ENCODE measurements around the gene ST7.
A peak's percentile ranks its signal among the peaks of the same experiment; 100 is the strongest.

ST7 gene

GRCh38 chr7:116988363-116988989 lies 35.2 kb downstream of the ST7 start:
- TF ChIP-seq POLR2AphosphoS5 (IDR thresholded peaks at IDR 0.05; ENCODE audit: borderline replicate concordance, low read depth, low read length) (no peak), EZH2 (IDR thresholded peaks at IDR 0.05) (no peak), FOXP2 (optimal IDR thresholded peaks at IDR 0.05; ENCODE audit: control extremely low read depth, extremely low read length, insufficient read depth) (no peak)
- no peak overlapping the region for H3K9ac ChIP-seq (ENCODE audit: insufficient read length)
- H3K27ac ChIP-seq = no peak overlapping the region
- H3K36me3 ChIP-seq (ENCODE audit: insufficient read depth, low read length) = 0 out of 2 replicates have a peak, but pooled peaks cover 5% of the 10 kb centered on the region
- no peaks in the 10 kb centered on the region for H3K9me3 ChIP-seq (ENCODE audit: low read depth, low read length)
- DNase-seq (ENCODE audit: low read depth, low spot score) = no peak
- no peak overlapping the region for H3K4me3 ChIP-seq

GRCh38 chr7:116990056-116990455 lies 36.8 kb downstream of the ST7 start:
- Histone ChIP-seq H3K9ac (ENCODE audit: insufficient read length) (no peak overlapping the region), H3K9me3 (ENCODE audit: low read depth, low read length) (no peaks in the 10 kb centered on the region)
- TF ChIP-seq EZH2 (IDR thresholded peaks at IDR 0.05) (no peak), POLR2AphosphoS5 (IDR thresholded peaks at IDR 0.05; ENCODE audit: borderline replicate concordance, low read depth, low read length) (no peak), FOXP2 (optimal IDR thresholded peaks at IDR 0.05; ENCODE audit: control extremely low read depth, extremely low read length, insufficient read depth) (no peak)

GRCh38 chr7:116991233-116991632 lies 37.9 kb downstream of the ST7 start:
- no peak for DNase-seq (ENCODE audit: low read depth, low spot score)
- Histone ChIP-seq H3K9ac (ENCODE audit: insufficient read length) (no peak overlapping the region), H3K27ac (no peak overlapping the region), H3K9me3 (ENCODE audit: low read depth, low read length) (no peaks in the 10 kb centered on the region), H3K36me3 (ENCODE audit: insufficient read depth, low read length) (0 out of 2 replicates have a peak, but pooled peaks cover 5% of the 10 kb centered on the region), H3K4me3 (no peak overlapping the region)
- no peak for TF ChIP-seq FOXP2 (optimal IDR thresholded peaks at IDR 0.05; ENCODE audit: control extremely low read depth, extremely low read length, insufficient read depth)
- TF ChIP-seq EZH2 (IDR thresholded peaks at IDR 0.05) = no peak
- no peak for TF ChIP-seq POLR2AphosphoS5 (IDR thresholded peaks at IDR 0.05; ENCODE audit: borderline replicate concordance, low read depth, low read length)

More at GRCh38 chr7:116990056-116990455, 36.8 kb downstream of the ST7 start:
- Histone ChIP-seq H3K36me3 (ENCODE audit: insufficient read depth, low read length) (0 out of 2 replicates have a peak, but pooled peaks cover 5% of the 10 kb centered on the region), H3K27ac (no peak overlapping the region), H3K4me3 (no peak overlapping the region)
- DNase-seq (ENCODE audit: low read depth, low spot score) = no peak

GRCh38 chr7:116994611-116995010 lies 41.3 kb downstream of the ST7 start:
- H3K4me3 ChIP-seq = no peak overlapping the region
- 0 out of 2 replicates have a peak, but pooled peaks cover 5% of the 10 kb centered on the region for H3K36me3 ChIP-seq (ENCODE audit: insufficient read depth, low read length)
- H3K27ac ChIP-seq = no peak overlapping the region
- no peak overlapping the region for H3K9ac ChIP-seq (ENCODE audit: insufficient read length)
- H3K9me3 ChIP-seq (ENCODE audit: low read depth, low read length) = no peaks in the 10 kb centered on the region
- DNase-seq (ENCODE audit: low read depth, low spot score) = no peak
- TF ChIP-seq POLR2AphosphoS5 (IDR thresholded peaks at IDR 0.05; ENCODE audit: borderline replicate concordance, low read depth, low read length) = no peak
- TF ChIP-seq EZH2 (IDR thresholded peaks at IDR 0.05) = no peak
- TF ChIP-seq FOXP2 (optimal IDR thresholded peaks at IDR 0.05; ENCODE audit: control extremely low read depth, extremely low read length, insufficient read depth) = no peak

- no peak overlapping the region for H3K27ac ChIP-seq
- H3K9me3 ChIP-seq (ENCODE audit: low read depth, low read length) = no peaks in the 10 kb centered on the region
- no peak overlapping the region for H3K9ac ChIP-seq (ENCODE audit: insufficient read length)
- no peak for TF ChIP-seq EZH2 (IDR thresholded peaks at IDR 0.05)
- no peak for TF ChIP-seq FOXP2 (optimal IDR thresholded peaks at IDR 0.05; ENCODE audit: control extremely low read depth, extremely low read length, insufficient read depth)
- no peak for TF ChIP-seq POLR2AphosphoS5 (IDR thresholded peaks at IDR 0.05; ENCODE audit: borderline replicate concordance, low read depth, low read length)
- 0 out of 2 replicates have a peak, but pooled peaks cover 5% of the 10 kb centered on the region for H3K36me3 ChIP-seq (ENCODE audit: insufficient read depth, low read length)
- H3K4me3 ChIP-seq = no peak overlapping the region
- no peak for DNase-seq (ENCODE audit: low read depth, low spot score)
These were observed 44.7 kb downstream of the ST7 start for GRCh38 chr7:116997972-116998371.

- Histone ChIP-seq H3K4me3 (no peak overlapping the region), H3K9ac (ENCODE audit: insufficient read length) (no peak overlapping the region), H3K27ac (peak overlapping the region; percentile 58; the same call in 1 of the 2 replicates), H3K36me3 (ENCODE audit: insufficient read depth, low read length) (no peaks in the 10 kb centered on the region), H3K9me3 (ENCODE audit: low read depth, low read length) (no peaks in the 10 kb centered on the region)
- TF ChIP-seq FOXP2 (optimal IDR thresholded peaks at IDR 0.05; ENCODE audit: control extremely low read depth, extremely low read length, insufficient read depth) = no peak
- TF ChIP-seq EZH2 (IDR thresholded peaks at IDR 0.05) = no peak
- no peak for TF ChIP-seq POLR2AphosphoS5 (IDR thresholded peaks at IDR 0.05; ENCODE audit: borderline replicate concordance, low read depth, low read length)
- DNase-seq (ENCODE audit: low read depth, low spot score) = no peak
These were observed 45.4 kb downstream of the ST7 start for GRCh38 chr7:116998567-116999175.

- Histone ChIP-seq H3K9me3 (ENCODE audit: low read depth, low read length) (no peaks in the 10 kb centered on the region), H3K27ac (peak overlapping the region; percentile 58; the same call in 1 of the 2 replicates)
- TF ChIP-seq POLR2AphosphoS5 (IDR thresholded peaks at IDR 0.05; ENCODE audit: borderline replicate concordance, low read depth, low read length) (no peak), EZH2 (IDR thresholded peaks at IDR 0.05) (no peak), FOXP2 (optimal IDR thresholded peaks at IDR 0.05; ENCODE audit: control extremely low read depth, extremely low read length, insufficient read depth) (no peak)
These were observed 46.0 kb downstream of the ST7 start for GRCh38 chr7:116999311-116999710.

GRCh38 chr7:117001283-117001682 lies 48.0 kb downstream of the ST7 start:
- DNase-seq (ENCODE audit: low read depth, low spot score) = no peak
- no peaks in the 10 kb centered on the region for H3K36me3 ChIP-seq (ENCODE audit: insufficient read depth, low read length)
- TF ChIP-seq POLR2AphosphoS5 (IDR thresholded peaks at IDR 0.05; ENCODE audit: borderline replicate concordance, low read depth, low read length) (no peak), FOXP2 (optimal IDR thresholded peaks at IDR 0.05; ENCODE audit: control extremely low read depth, extremely low read length, insufficient read depth) (no peak), EZH2 (IDR thresholded peaks at IDR 0.05) (no peak)
- no peak overlapping the region for H3K27ac ChIP-seq
- H3K4me3 ChIP-seq = no peak overlapping the region
- H3K9ac ChIP-seq (ENCODE audit: insufficient read length) = no peak overlapping the region
- H3K9me3 ChIP-seq (ENCODE audit: low read depth, low read length) = no peaks in the 10 kb centered on the region

More at GRCh38 chr7:116999311-116999710, 46.0 kb downstream of the ST7 start:
- DNase-seq (ENCODE audit: low read depth, low spot score) = no peak
- no peak overlapping the region for H3K9ac ChIP-seq (ENCODE audit: insufficient read length)
- no peaks in the 10 kb centered on the region for H3K36me3 ChIP-seq (ENCODE audit: insufficient read depth, low read length)
- H3K4me3 ChIP-seq = no peak overlapping the region

All from SK-N-MC (cell line).